ENCODE results near the gene HMGCL.

The HMGCL gene

GRCh38 chr1:23814016-23814415, 11.2 kb downstream of the HMGCL start:
- no peak for DNase-seq

GRCh38 chr1:23810818-23811540, 14.2 kb downstream of the HMGCL start:
- Histone ChIP-seq H2AFZ (ENCODE audit: low read length) (no peak overlapping the region), H4K20me1 (ENCODE audit: insufficient read depth, low read length) (no peaks in the 10 kb centered on the region), H3K79me2 (ENCODE audit: low read length) (no peaks in the 10 kb centered on the region), H3K9ac (ENCODE audit: low read length) (no peak overlapping the region), H3K4me3 (ENCODE audit: low read length) (no peak overlapping the region), H3F3A (ENCODE audit: insufficient read depth, low read length) (peaks cover 4% of the 10 kb centered on the region; the same call in 1 of the 2 replicates), H3K4me2 (ENCODE audit: low read depth, low read length) (no peak overlapping the region), H3K9me2 (replicated peaks; ENCODE audit: insufficient read depth, low read length) (no peaks in the 10 kb centered on the region), H3K9me3 (replicated peaks; ENCODE audit: insufficient read depth, low read length) (no peaks in the 10 kb centered on the region), H3K27me3 (replicated peaks; ENCODE audit: insufficient read depth, low read length) (no peaks in the 10 kb centered on the region), H3K4me1 (ENCODE audit: low read length) (peaks cover 14% of the 10 kb centered on the region), H3K36me3 (replicated peaks; ENCODE audit: insufficient read depth, low read length) (no peaks in the 10 kb centered on the region), H3K27ac (ENCODE audit: low read length) (no peak overlapping the region)
- TF ChIP-seq EZH2 (optimal IDR thresholded peaks at IDR 0.05; ENCODE audit: low read depth, low read length) (no peak), CTCF (IDR thresholded peaks at IDR 0.05; ENCODE audit: low read length) (peak; percentile 85)
- peak; percentile 70 for DNase-seq

More at GRCh38 chr1:23814016-23814415, 11.2 kb downstream of the HMGCL start:
- Histone ChIP-seq H3K27me3 (replicated peaks; ENCODE audit: insufficient read depth, low read length) (no peaks in the 10 kb centered on the region), H3K27ac (ENCODE audit: low read length) (no peak overlapping the region), H3K9me3 (replicated peaks; ENCODE audit: insufficient read depth, low read length) (no peaks in the 10 kb centered on the region), H3K9ac (ENCODE audit: low read length) (no peak overlapping the region), H3F3A (ENCODE audit: insufficient read depth, low read length) (peaks cover 4% of the 10 kb centered on the region; the same call in 1 of the 2 replicates), H4K20me1 (ENCODE audit: insufficient read depth, low read length) (no peaks in the 10 kb centered on the region), H3K4me3 (ENCODE audit: low read length) (no peak overlapping the region), H3K36me3 (replicated peaks; ENCODE audit: insufficient read depth, low read length) (no peaks in the 10 kb centered on the region), H3K79me2 (ENCODE audit: low read length) (no peaks in the 10 kb centered on the region), H3K4me2 (ENCODE audit: low read depth, low read length) (no peak overlapping the region), H3K9me2 (replicated peaks; ENCODE audit: insufficient read depth, low read length) (no peaks in the 10 kb centered on the region), H2AFZ (ENCODE audit: low read length) (no peak overlapping the region), H3K4me1 (ENCODE audit: low read length) (peaks cover 14% of the 10 kb centered on the region)
- TF ChIP-seq EZH2phosphoT487 (IDR thresholded peaks at IDR 0.05; ENCODE audit: low read length) (no peak), EZH2 (optimal IDR thresholded peaks at IDR 0.05; ENCODE audit: low read depth, low read length) (no peak), CTCF (IDR thresholded peaks at IDR 0.05; ENCODE audit: low read length) (no peak)

- no peaks in the 10 kb centered on the region for H4K20me1 ChIP-seq (ENCODE audit: insufficient read depth, low read length)
- H3K27ac ChIP-seq (ENCODE audit: low read length): peak overlapping the region; percentile 36; the same call in 1 of the 2 replicates
- peaks cover 4% of the 10 kb centered on the region; the same call in 1 of the 2 replicates for H3F3A ChIP-seq (ENCODE audit: insufficient read depth, low read length)
- H3K79me2 ChIP-seq (ENCODE audit: low read length): no peaks in the 10 kb centered on the region
- H3K36me3 ChIP-seq (replicated peaks; ENCODE audit: insufficient read depth, low read length): no peaks in the 10 kb centered on the region
- no peak overlapping the region for H3K4me3 ChIP-seq (ENCODE audit: low read length)
- H3K9me3 ChIP-seq (replicated peaks; ENCODE audit: insufficient read depth, low read length): no peaks in the 10 kb centered on the region
- DNase-seq: peak; percentile 83
- H3K9me2 ChIP-seq (replicated peaks; ENCODE audit: insufficient read depth, low read length): no peaks in the 10 kb centered on the region
- no peak overlapping the region for H3K4me2 ChIP-seq (ENCODE audit: low read depth, low read length)
- no peak overlapping the region for H3K9ac ChIP-seq (ENCODE audit: low read length)
- H3K27me3 ChIP-seq (replicated peaks; ENCODE audit: insufficient read depth, low read length): no peaks in the 10 kb centered on the region
- peaks cover 17% of the 10 kb centered on the region for H3K4me1 ChIP-seq (ENCODE audit: low read length)
- TF ChIP-seq CTCF (IDR thresholded peaks at IDR 0.05; ENCODE audit: low read length) (peak; percentile 96), EZH2 (optimal IDR thresholded peaks at IDR 0.05; ENCODE audit: low read depth, low read length) (no peak)
- H2AFZ ChIP-seq (ENCODE audit: low read length): peak overlapping the region; percentile 65
These were observed 15.5 kb downstream of the HMGCL start for GRCh38 chr1:23809751-23810171.

Data from MM.1S (cell line).